ENCODE measurements around the gene BNC2.
A peak's percentile ranks its signal among the peaks of the same experiment; 100 is the strongest.

The BNC2 gene

GRCh38 chr9:16879416-16879815 lies 8.9 kb upstream of the BNC2 start:
- H3K4me3 ChIP-seq (ENCODE audit: low read depth, low read length), result no peak overlapping the region

GRCh38 chr9:16877256-16877655 lies 6.8 kb upstream of the BNC2 start:
- TF ChIP-seq CTCF (IDR thresholded peaks at IDR 0.05; ENCODE audit: low read depth, low read length), result no peak
- H3K4me3 ChIP-seq (ENCODE audit: low read depth, low read length), result no peak overlapping the region

More at GRCh38 chr9:16879416-16879815, 8.9 kb upstream of the BNC2 start:
- TF ChIP-seq CTCF (IDR thresholded peaks at IDR 0.05; ENCODE audit: low read depth, low read length), result no peak

GRCh38 chr9:16873126-16873802 lies 2.8 kb upstream of the BNC2 start:
- TF ChIP-seq CTCF (IDR thresholded peaks at IDR 0.05; ENCODE audit: low read depth, low read length), result no peak
- H3K4me3 ChIP-seq (ENCODE audit: low read depth, low read length), result no peak overlapping the region

GRCh38 chr9:16871336-16872151 lies 1.1 kb upstream of the BNC2 start:
- TF ChIP-seq CTCF (IDR thresholded peaks at IDR 0.05; ENCODE audit: low read depth, low read length), result no peak
- H3K4me3 ChIP-seq (ENCODE audit: low read depth, low read length), result peak overlapping the region; percentile 83

- H3K4me3 ChIP-seq (ENCODE audit: low read depth, low read length), result peak overlapping the region; percentile 83
- TF ChIP-seq CTCF (IDR thresholded peaks at IDR 0.05; ENCODE audit: low read depth, low read length), result no peak
Measured at GRCh38 chr9:16869882-16870595, 431 bp downstream of the BNC2 start.

- peak overlapping the region; percentile 83 for H3K4me3 ChIP-seq (ENCODE audit: low read depth, low read length)
Measured at GRCh38 chr9:16869131-16869881, 1.2 kb downstream of the BNC2 start.

More at GRCh38 chr9:16869131-16869881, 1.2 kb downstream of the BNC2 start:
- TF ChIP-seq CTCF (IDR thresholded peaks at IDR 0.05; ENCODE audit: low read depth, low read length), result no peak
